Measurements from ENCODE around the gene FAM229A. TPM values are rescaled to one million over a fixed set of nuclear protein-coding genes. Genes with fewer than 3 reads are reported as not detected.
"Not testable (repeated sequence)": the region's sequence is repeated elsewhere in the genome, so short reads cannot be mapped to it uniquely, and the experiment has no call there.

The FAM229A gene, protein sequence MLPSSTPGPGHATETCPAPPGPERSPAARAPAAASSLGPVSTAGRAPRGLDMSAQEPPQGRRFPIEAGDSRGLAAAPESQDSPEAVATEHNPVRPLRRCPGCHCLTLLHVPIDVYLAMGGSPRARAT
- total RNA-seq = 1 to 10 TPM; 8.2 to 8.5 TPM

DNA sequence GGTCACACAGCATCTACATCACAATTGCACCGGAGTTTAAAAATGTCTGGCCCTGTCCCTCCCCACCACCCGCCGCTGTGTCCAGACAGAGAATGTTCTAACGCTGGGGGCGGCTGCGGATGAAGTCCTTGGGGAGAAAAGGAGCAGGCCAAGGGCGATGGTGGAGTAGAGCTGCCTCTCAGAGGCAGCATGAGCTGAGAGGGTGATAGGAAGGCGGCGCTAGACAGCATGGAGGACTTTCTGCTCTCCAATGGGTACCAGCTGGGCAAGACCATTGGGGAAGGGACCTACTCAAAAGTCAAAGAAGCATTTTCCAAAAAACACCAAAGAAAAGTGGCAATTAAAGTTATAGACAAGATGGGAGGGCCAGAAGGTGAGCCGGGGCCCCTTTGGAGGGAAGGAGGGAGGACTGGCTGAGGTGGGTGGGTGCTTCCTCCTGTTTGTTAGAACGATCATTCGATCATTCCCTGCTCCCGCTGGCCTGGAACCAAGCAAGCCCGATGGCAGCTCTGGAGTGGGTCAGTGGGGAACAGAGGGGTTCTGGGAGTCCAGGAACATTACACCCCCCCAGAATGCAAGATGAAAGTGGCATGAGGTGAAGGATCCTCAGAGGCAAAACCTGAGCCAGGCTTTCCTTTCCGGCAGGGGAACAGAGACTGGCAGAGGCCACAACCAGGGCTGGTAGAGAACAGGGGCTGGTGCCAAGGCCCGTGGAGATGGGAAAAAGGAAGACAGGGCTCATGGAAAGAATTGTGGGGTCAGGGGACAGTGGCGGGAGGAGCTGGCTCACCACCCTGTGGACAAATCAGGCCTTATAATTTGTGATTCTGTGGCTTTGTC is at the start of gene FAM229A, which contains the start of gene TSSK3:
TSS of gene FAM229A (minus strand) at position 12 of the 840 bp plus-strand sequence. CDS start 394 bp downstream, outside the sequence.
TSS of gene TSSK3 (plus strand) at position 66 of the 840 bp plus-strand sequence. CDS start at position 229, 163 bp downstream.
- POLR2A ChIA-PET = no interaction called here
- Mint-ChIP-seq H3K9me3 (no peaks in the 10 kb centered on the region), H3K27ac (no peak within 1 kb of the TSS), H3K27me3 (peaks cover 7% of the 10 kb centered on the region), H3K36me3 (ENCODE audit: low read depth) (peaks cover 32% of the 10 kb centered on the region), H3K4me1 (peaks cover 15% of the 10 kb centered on the region), H3K4me3 (peak within 1 kb of the TSS; percentile 24)
- DNase-seq = no peak
- CTCF ChIA-PET = interaction anchor here (1.1 to 2.9 kb wide), 3 partner anchors 9 to 114 kb away, joined by 4 to 7 read pairs (median 4); no protein-coding TSS in a partner anchor

DNA sequence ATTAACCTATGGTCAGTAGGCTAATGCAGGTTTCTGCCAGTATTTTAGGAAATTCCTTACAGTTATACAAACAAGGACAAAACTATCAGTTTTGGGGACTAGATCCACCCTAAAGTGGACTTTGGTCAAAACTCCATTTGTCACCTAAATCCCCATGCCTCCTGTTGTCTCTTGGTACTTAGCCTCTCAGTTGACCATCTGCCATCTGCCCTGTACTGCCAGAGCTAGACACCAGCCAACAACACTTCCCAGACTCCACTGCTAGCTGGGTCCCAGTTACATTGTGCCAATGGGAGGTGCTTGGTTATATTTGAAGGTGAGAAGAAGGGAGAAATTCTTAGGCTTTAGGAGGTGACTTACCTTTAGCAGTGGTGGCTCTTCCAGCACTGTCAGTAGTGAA is 49.0 kb upstream of the FAM229A start:
- Mint-ChIP-seq H3K36me3 (ENCODE audit: low read depth) (no peaks in the 10 kb centered on the region), H3K9me3 (no peaks in the 10 kb centered on the region), H3K4me1 (peaks cover 5% of the 10 kb centered on the region), H3K27me3 (peaks cover 4% of the 10 kb centered on the region), H3K4me3 (no peak overlapping the region), H3K27ac (no peak overlapping the region)
- CTCF ChIA-PET = interaction anchor here (0.7 to 2.1 kb wide), 3 partner anchors 9 to 11 kb away, joined by 3 to 7 read pairs (median 3); no protein-coding TSS in a partner anchor
- DNase-seq = no peak
- POLR2A ChIA-PET = no interaction called here

DNA sequence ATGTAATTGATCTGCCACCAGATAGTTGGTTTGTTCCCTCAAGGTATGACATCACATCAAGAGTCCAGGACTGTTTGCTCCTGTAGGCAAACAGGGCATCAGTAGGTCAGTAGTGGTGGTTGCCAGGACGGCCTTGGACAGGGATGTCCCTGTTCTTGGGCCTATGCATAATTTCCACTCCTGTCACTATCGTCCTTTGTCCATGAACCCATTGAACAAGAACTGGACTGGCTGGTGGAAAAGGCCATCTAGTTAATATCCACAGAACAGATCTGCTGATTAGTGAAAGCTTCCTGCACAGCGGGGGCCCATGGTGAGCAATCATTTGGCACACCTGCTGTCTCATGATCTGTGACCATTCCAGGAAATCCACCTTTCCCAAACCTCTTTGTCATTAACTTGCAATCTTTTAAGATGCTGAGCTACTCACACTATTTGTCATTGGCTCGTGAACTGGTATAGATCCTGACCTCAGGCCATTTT is 44.4 kb upstream of the FAM229A start:
- no peaks in the 10 kb centered on the region for H3K9me3 Mint-ChIP-seq
- ChIA-PET CTCF (interaction anchor here (0.6 to 1.4 kb wide), 2 partner anchors 13 to 157 kb away, joined by 3 to 4 read pairs; partner anchors contain the start of gene BSDC1), POLR2A (no interaction called here)
- no peak overlapping the region for H3K4me3 Mint-ChIP-seq
- H3K27ac Mint-ChIP-seq = no peak overlapping the region
- no peaks in the 10 kb centered on the region for H3K36me3 Mint-ChIP-seq (ENCODE audit: low read depth)
- DNase-seq = no peak
- peaks cover 2% of the 10 kb centered on the region for H3K4me1 Mint-ChIP-seq
- peaks cover 1% of the 10 kb centered on the region for H3K27me3 Mint-ChIP-seq

DNA sequence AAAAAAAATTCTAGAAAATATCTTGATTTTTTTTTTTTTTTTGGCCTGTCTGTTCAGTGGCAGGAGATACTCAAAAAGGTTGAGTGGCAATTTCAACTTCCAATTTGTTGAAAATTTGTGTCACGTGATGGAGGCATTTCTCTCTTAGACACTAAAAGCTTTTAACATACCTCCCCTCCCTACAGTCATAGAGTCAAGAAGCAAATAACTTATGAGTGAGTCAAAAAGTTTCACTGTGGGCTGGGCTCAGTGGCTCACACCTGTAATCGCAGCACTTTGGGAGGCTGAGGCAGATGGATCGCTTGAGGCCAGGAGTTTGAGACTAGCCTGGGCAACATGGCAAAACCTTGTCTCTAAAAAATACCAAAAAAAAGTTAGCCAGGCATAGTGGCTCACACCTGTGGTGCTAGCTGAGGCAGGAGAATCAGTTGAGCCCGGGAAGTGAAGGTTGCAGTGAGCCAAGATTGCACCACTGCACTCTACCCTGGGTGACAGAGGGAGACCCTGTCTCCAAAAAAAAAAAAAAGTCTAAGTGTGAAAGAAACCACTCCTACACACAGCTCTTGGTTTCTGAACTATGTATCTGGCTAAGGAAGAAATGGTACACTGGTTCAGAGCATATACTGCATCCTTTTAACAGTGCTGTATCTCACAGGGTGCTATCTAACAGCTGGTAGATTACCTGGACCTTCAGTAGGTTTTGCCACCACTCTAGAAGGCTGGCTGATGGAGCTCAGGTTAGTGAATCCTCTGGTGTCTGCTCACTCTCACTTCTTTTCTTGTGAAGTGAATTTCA is 43.6 kb upstream of the FAM229A start:
- H3K27me3 Mint-ChIP-seq = no peaks in the 10 kb centered on the region
- H3K9me3 Mint-ChIP-seq = no peaks in the 10 kb centered on the region
- no peak for DNase-seq
- ChIA-PET POLR2A (no interaction called here), CTCF (no interaction called here)
- no peak overlapping the region for H3K27ac Mint-ChIP-seq
- peaks cover 4% of the 10 kb centered on the region for H3K4me1 Mint-ChIP-seq
- H3K36me3 Mint-ChIP-seq (ENCODE audit: low read depth) = no peaks in the 10 kb centered on the region
- no peak overlapping the region for H3K4me3 Mint-ChIP-seq

DNA sequence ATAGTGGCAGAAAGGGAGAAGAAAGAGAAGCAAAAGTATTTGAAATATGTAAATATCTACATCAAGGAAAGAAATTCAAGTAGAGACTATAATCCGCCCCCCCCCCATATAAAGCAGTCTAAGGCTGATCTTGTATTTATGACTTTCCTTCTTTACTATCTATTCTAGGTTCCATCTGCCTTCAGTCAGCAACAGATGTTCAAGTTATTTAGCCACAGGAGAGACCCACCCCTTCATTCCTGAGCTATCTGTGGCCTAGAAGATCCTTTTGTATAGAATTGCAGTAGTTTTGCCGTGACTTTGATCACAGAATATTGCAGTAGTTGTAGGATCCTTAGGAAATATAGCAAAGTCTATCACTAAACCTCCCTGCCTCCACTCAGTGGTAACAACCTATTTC is 42.7 kb upstream of the FAM229A start:
- ChIA-PET CTCF (no interaction called here), POLR2A (no interaction called here)

DNA sequence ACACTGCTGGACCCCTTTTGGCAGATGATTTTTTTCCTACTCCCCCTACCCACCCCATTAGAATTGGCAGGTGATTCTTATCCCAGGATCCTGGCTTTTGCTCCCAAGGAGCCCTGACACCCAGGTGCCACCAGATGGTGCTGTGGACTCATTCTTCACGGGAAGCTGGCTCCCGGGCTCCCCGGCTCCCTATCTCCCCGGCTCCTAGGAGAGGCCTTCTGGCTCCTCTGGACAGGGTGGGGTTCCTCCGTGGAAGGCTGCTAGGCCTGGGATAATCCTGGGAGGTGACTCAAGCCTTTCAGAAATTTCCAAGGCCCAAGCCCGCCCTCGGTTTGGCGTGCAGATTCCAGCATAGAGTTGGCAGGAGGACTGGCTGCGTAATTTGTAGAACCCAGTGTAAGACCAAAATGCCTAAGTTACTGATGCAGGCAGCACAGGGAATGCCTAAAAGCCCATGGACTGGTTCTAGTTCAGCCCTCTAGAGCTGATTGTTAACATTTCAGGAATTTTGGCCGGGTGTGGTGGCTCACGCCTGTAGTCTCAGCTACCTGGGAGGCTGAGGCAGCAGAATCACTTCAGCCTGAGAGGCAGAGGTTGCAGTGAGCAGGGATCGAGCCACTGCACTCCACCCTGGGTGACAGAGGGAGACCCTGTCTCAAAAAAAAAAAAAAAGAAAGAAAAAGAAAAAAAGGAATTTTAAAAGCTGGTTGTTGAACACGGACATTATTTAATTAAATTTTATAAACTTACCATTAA is 38.8 kb upstream of the FAM229A start:
- H3K4me3 Mint-ChIP-seq = no peak overlapping the region
- ChIA-PET POLR2A (no interaction called here), CTCF (interaction anchor here (0.6 to 2.8 kb wide), 16 partner anchors 10 to 341 kb away, joined by 3 to 8 read pairs (median 3); a partner anchor contains a TSS)

More for the DNA sequence above, 42.7 kb upstream of the FAM229A start:
- no peaks in the 10 kb centered on the region for H3K27me3 Mint-ChIP-seq
- no peak for DNase-seq
- peaks cover 6% of the 10 kb centered on the region for H3K4me1 Mint-ChIP-seq
- H3K4me3 Mint-ChIP-seq = no peak overlapping the region
- no peak overlapping the region for H3K27ac Mint-ChIP-seq
- no peaks in the 10 kb centered on the region for H3K36me3 Mint-ChIP-seq (ENCODE audit: low read depth)
- H3K9me3 Mint-ChIP-seq = no peaks in the 10 kb centered on the region

DNA sequence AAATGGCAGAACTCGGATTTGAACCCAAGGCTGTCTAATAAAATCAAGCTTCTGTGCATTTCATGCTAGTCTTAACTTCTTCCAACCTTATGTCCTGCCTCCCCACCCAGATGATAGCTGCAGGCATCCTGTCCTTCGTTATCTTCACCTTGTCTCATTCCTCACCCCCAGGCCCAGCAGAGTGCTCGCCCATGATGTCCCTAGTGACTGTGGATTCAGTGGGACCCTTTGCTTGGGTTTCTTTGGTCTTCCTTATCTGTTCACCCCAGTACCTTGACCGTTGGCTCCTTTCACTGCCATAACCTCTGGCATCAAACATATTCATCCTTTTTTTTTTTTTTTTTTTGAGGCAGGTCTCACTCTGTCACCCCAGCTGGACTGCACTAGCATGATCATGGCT is 37.6 kb upstream of the FAM229A start:
- Mint-ChIP-seq H3K9me3 (no peaks in the 10 kb centered on the region), H3K4me3 (no peak overlapping the region), H3K27me3 (peaks cover 5% of the 10 kb centered on the region), H3K36me3 (ENCODE audit: low read depth) (no peaks in the 10 kb centered on the region), H3K27ac (no peak overlapping the region), H3K4me1 (peaks cover 10% of the 10 kb centered on the region)
- ChIA-PET POLR2A (interaction anchor here (0.6 to 1.0 kb wide), 2 partner anchors 64 to 159 kb away, joined by 3 read pairs; partner anchors contain the start of gene MARCKSL1), CTCF (interaction anchor here (0.6 to 2.8 kb wide), 6 partner anchors 11 to 364 kb away, joined by 3 to 8 read pairs (median 4); no protein-coding TSS in a partner anchor)
- DNase-seq = no peak

More for the DNA sequence above, 38.8 kb upstream of the FAM229A start:
- H3K27ac Mint-ChIP-seq = no peak overlapping the region
- DNase-seq = peak; percentile 55
- H3K4me1 Mint-ChIP-seq = peaks cover 4% of the 10 kb centered on the region
- H3K9me3 Mint-ChIP-seq = no peaks in the 10 kb centered on the region
- H3K27me3 Mint-ChIP-seq = peaks cover 5% of the 10 kb centered on the region
- H3K36me3 Mint-ChIP-seq (ENCODE audit: low read depth) = no peaks in the 10 kb centered on the region

DNA sequence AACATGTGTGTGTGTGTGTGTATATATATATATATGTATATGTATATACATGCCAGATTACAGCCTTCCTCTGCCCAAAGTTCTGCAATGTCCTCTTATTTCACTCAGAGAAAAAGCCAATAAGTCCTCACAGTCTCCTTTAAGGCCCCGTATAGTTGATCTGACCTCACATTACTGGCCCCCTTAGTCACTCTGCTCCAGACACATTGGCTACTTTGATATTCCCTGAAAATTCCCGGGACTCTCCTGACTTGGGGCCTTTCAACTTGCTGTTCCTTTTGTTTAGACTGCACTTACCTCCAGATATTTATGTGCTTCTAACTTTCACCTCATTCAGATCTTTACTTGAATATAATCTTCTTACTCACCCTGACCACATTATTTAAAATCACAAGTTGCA is 36.1 kb upstream of the FAM229A start:
- H3K9me3 Mint-ChIP-seq = no peaks in the 10 kb centered on the region
- ChIA-PET CTCF (no interaction called here), POLR2A (no interaction called here)
- H3K36me3 Mint-ChIP-seq (ENCODE audit: low read depth) = peaks cover 3% of the 10 kb centered on the region
- no peak overlapping the region for H3K4me3 Mint-ChIP-seq
- H3K27me3 Mint-ChIP-seq = peaks cover 5% of the 10 kb centered on the region
- H3K27ac Mint-ChIP-seq = no peak overlapping the region
- DNase-seq = no peak
- H3K4me1 Mint-ChIP-seq = peaks cover 22% of the 10 kb centered on the region

DNA sequence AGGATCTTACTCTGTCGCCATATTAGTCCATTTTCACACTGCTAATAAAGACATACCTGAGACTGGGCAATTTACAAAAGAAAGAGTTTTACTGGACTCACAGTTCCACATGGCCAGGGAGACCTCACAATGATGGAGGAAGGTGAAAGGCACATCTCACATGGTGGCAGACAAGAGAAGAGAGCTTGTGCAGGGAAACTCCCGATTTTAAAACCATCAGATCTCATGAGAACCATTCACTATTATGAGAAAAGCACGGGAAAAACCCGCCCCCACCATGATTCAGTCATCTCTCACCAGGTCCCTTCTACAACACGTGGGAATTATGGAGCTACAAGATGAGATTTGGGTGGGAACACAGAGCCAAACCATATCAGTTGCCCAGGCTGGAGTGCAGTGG is 34.2 kb upstream of the FAM229A start:
- DNase-seq; POLR2A ChIA-PET; H3K27me3 Mint-ChIP-seq; H3K36me3 Mint-ChIP-seq (ENCODE audit: low read depth); CTCF ChIA-PET; H3K4me3 Mint-ChIP-seq; H3K27ac Mint-ChIP-seq; H3K9me3 Mint-ChIP-seq: not testable (repeated sequence)
- H3K4me1 Mint-ChIP-seq = peaks cover 34% of the 10 kb centered on the region

DNA sequence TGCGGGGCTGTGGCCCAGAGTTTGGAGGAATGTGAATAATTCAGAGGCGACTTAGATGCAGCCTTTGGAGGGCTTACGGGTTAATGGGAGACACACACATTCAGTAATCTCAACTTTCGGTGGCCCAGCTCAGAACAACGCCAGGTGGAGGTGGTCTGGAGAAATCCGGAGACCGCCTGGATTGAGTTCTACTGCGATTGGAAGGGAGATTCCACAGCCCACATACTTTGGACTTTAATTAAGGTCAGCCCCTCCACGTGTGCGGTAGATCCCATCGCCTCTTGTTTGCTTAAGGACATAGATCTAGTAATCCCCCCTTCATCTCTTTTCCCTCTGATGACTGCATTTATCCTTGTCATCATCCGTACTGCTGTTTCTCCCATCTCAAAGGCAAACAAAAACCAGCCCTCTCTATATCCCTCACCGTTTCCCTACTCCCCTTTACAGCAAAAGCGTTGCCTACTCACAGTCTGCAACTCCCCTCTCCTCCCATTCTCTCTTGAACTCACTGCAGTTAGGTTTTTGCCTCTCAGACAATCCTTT is 32.7 kb upstream of the FAM229A start:
- H3K9me3 Mint-ChIP-seq = no peaks in the 10 kb centered on the region
- no peak for DNase-seq
- H3K27me3 Mint-ChIP-seq = peaks cover 5% of the 10 kb centered on the region
- peaks cover 3% of the 10 kb centered on the region for H3K36me3 Mint-ChIP-seq (ENCODE audit: low read depth)
- H3K27ac Mint-ChIP-seq = peak overlapping the region; percentile 97
- CTCF ChIA-PET = interaction anchor here (0.6 to 1.8 kb wide), 5 partner anchors 13 to 146 kb away, joined by 3 to 5 read pairs (median 4); no protein-coding TSS in a partner anchor
- POLR2A ChIA-PET = no interaction called here
- peak overlapping the region; percentile 97 for H3K4me3 Mint-ChIP-seq
- H3K4me1 Mint-ChIP-seq = peaks cover 30% of the 10 kb centered on the region

DNA sequence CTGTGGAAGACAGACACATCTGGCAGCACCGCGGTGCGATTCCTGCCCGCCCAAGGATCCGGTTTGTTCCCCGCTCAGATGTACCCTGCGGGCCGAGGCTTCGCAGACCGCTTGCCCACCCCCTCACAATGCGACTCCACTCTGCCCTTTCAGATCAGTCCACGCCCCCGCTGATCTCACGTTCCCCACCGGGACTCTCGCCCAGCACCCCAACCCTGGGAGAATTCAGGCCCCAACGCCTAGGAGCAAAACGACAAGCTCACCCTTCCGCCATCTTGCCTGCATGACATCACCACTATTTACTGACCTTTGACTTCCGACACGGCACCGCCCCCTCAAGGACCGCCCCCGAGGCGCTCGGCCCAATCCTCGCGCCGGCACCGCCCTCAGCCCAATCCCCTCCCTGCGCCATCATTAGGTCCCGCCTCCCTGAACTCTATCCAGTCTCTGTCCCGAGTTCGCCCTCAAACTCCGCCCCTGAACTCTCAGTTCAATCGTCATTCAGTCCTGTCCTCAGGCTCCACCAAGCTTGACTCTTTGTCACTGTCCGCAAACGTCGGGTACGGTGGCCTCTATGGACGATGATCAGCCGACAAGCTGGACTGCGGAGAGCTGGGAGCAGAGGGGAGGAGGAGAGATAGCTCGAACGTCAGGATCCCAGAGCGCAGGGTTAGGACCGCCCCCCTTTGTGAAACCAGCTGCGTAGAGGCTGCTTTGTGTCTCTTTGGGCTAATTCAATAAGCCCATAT is 32.0 kb upstream of the FAM229A start, which contains the start of gene BSDC1:
TSS of gene BSDC1 (minus strand) at position 301 of the 749 bp plus-strand sequence. CDS start at position 274, 27 bp downstream.
- ChIA-PET CTCF (interaction anchor here (0.6 to 1.8 kb wide), 8 partner anchors 10 to 381 kb away, joined by 3 to 5 read pairs (median 4); partner anchors contain the start of gene KHDRBS1), POLR2A (interaction anchor here (0.6 kb wide), 1 partner anchor 333 kb away, joined by 3 read pairs; no protein-coding TSS in a partner anchor)
- Mint-ChIP-seq H3K36me3 (ENCODE audit: low read depth) (peaks cover 3% of the 10 kb centered on the region), H3K4me3 (peak within 1 kb of the TSS; percentile 97), H3K27me3 (peaks cover 5% of the 10 kb centered on the region), H3K4me1 (peaks cover 30% of the 10 kb centered on the region), H3K27ac (peak within 1 kb of the TSS; percentile 97), H3K9me3 (no peaks in the 10 kb centered on the region)
- DNase-seq = peak; percentile 99

Measured in activated CD4-positive, alpha-beta T cell treated with anti-CD3 and anti-CD28 coated beads, Interleukin-2, amount 10 ng/mL, durations not matched to agents 7 days and 5 days (primary cell).